Measurements from ENCODE around the gene PSTPIP1.

DNA sequence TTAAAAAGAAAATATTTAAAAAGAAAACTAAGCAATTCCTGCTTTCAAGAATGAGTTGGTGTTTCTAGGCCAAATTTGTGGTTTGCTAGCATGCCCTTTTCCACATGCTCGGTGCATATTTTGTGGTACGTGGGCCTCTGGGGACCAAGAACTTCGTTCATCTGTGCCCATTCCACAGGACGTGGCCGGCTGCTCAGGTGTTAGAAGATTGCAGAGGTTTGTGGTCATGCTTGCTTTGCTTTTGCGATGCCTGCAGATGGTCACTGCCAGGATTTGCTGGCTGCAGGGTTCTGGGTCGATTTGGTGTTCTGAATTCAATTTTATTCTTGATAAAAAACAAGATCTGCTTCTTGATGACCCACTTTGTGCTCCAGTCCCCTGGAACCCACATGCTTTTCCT, 7.5 kb downstream of the PSTPIP1 start:
- TF ChIP-seq CTCF (IDR thresholded peaks at IDR 0.05) (no peak), POLR2A (IDR thresholded peaks at IDR 0.05) (no peak), POLR2AphosphoS5 (IDR thresholded peaks at IDR 0.05) (no peak)

Data from sigmoid colon (tissue), 4 donors.